Hepatocyte (in vitro differentiated cells): ENCODE measurements around the gene C6orf132. TPM values are rescaled to one million over a fixed set of nuclear protein-coding genes. Genes with fewer than 3 reads are reported as not detected.
A peak's percentile ranks its signal among the peaks of the same experiment; 100 is the strongest.

Experiments
- DNase-seq: peaks from one replicate; pipeline ENCODE4 v3.0.0-alpha.2; 2016; ENCODE audit warnings: low spot score
- H2AFZ ChIP-seq: fragments of 200-600 bp; sonication (generic); 2 replicates; pipeline ENCODE4 v1.6.0; 2016; ENCODE audit warnings: antibody characterized with exemption, mild to moderate bottlenecking
- H3K27ac ChIP-seq: fragments of 200-600 bp; sonication (generic); 2 replicates; pipeline ENCODE4 v1.5.1; 2016; ENCODE audit warnings: mild to moderate bottlenecking
- H3K27me3 ChIP-seq: fragments of 200-600 bp; sonication (generic); 2 replicates; pipeline ENCODE4 v1.6.1; 2016
- H3K36me3 ChIP-seq: fragments of 200-600 bp; sonication (generic); replicated peaks from 2 replicates; pipeline ENCODE4 v1.5.1; 2016; ENCODE audit warnings: low read depth; ENCODE audit not compliant: insufficient read depth
- H3K4me1 ChIP-seq: fragments of 200-600 bp; sonication (generic); 2 replicates; pipeline ENCODE4 v1.5.1; 2016; ENCODE audit warnings: mild to moderate bottlenecking, moderate library complexity; ENCODE audit not compliant: insufficient read depth
- H3K4me2 ChIP-seq: fragments of 200-600 bp; sonication (generic); 2 replicates; pipeline ENCODE4 v1.6.0; 2016
- H3K4me3 ChIP-seq: fragments of 200-600 bp; sonication (generic); 2 replicates; pipeline ENCODE4 v1.5.1; 2016; ENCODE audit warnings: mild to moderate bottlenecking
- H3K79me2 ChIP-seq: fragments of 200-600 bp; sonication (generic); 2 replicates; pipeline ENCODE4 v1.6.0; 2017; ENCODE audit warnings: mild to moderate bottlenecking
- H3K9me2 ChIP-seq: fragments of 200-600 bp; sonication (generic); replicated peaks from 2 replicates; pipeline ENCODE4 v1.6.0; 2017; ENCODE audit warnings: mild to moderate bottlenecking; ENCODE audit not compliant: insufficient read depth
- H3K9me3 ChIP-seq: fragments of 200-600 bp; sonication (generic); 2 replicates; pipeline ENCODE4 v1.5.1; 2016; ENCODE audit warnings: low read depth, mild to moderate bottlenecking
- H4K20me1 ChIP-seq: fragments of 200-600 bp; sonication (generic); 2 replicates; pipeline ENCODE4 v1.6.0; 2016; ENCODE audit warnings: mild to moderate bottlenecking; ENCODE audit not compliant: insufficient read depth, poor library complexity, severe bottlenecking
- EZH2 ChIP-seq: fragments of 200-600 bp; sonication (generic); IDR thresholded peaks from 2 replicates; pipeline ENCODE4 v1.6.1; 2016; ENCODE audit warnings: antibody characterized with exemption, mild to moderate bottlenecking, borderline replicate concordance
- EZH2phosphoT487 ChIP-seq: fragments of 200-600 bp; sonication (generic); IDR thresholded peaks from one replicate; pipeline ENCODE4 v1.6.1; 2018; ENCODE audit warnings: antibody characterized with exemption, mild to moderate bottlenecking, low read depth, moderate library complexity; ENCODE audit not compliant: unreplicated experiment, severe bottlenecking
- WGBS: methylation state at CpG from one replicate; pipeline ENCODE4 v1.1.6; 2016; ENCODE audit warnings: low lambda C conversion rate; ENCODE audit errors: missing lambda C conversion rate; 5-methylcytosine and 5-hydroxymethylcytosine counted together
- polyA plus RNA-seq: library from polyadenylated mRNA; unstranded; fragments of >200 nt; fragmentation: Nextera tagmentation; extraction: Ambion mirVana; gene quantifications from 2 replicates; pipeline ENCODE4 v1.2.1, GENCODE V29; 2016
- total RNA-seq: library from RNA; depleted of rRNA; stranded (reverse); fragments of >200 nt; gene quantifications from 2 replicates; pipeline ENCODE4 v1.2.3, GENCODE V29; 2014
- TF ChIP-seq, protein P1 (sequence below): fragments of 200-600 bp; sonication (generic); IDR thresholded peaks from 2 replicates; pipeline ENCODE4 v1.5.1; 2016; ENCODE audit warnings: antibody characterized with exemption, mild to moderate bottlenecking; ENCODE audit not compliant: poor library complexity

The C6orf132 gene
- total and polyA plus RNA-seq, 2 experiments from 2014 or later, result 10.5 to 12.5 TPM

GRCh38 chr6:42168650-42169049, 26.2 kb upstream of the C6orf132 start:
- no peak overlapping the region for H3K4me2 ChIP-seq
- H3K36me3 ChIP-seq, result no peaks in the 10 kb centered on the region
- no peaks in the 10 kb centered on the region for H4K20me1 ChIP-seq
- no peaks in the 10 kb centered on the region for H3K4me1 ChIP-seq
- H3K27ac ChIP-seq, result no peak overlapping the region
- no peaks in the 10 kb centered on the region for H3K79me2 ChIP-seq
- H3K27me3 ChIP-seq, result no peaks in the 10 kb centered on the region
- H3K9me2 ChIP-seq, result no peaks in the 10 kb centered on the region
- no peak overlapping the region for H2AFZ ChIP-seq
- no peaks in the 10 kb centered on the region for H3K9me3 ChIP-seq
- DNase-seq, result no peak
- H3K4me3 ChIP-seq, result no peak overlapping the region
- 93% methylated on average over 6 of the region's 6 CpGs for WGBS
- TF ChIP-seq EZH2phosphoT487, result no peak
- TF ChIP-seq EZH2, result no peak

- no peak for TF ChIP-seq EZH2
- TF ChIP-seq, protein P1, sequence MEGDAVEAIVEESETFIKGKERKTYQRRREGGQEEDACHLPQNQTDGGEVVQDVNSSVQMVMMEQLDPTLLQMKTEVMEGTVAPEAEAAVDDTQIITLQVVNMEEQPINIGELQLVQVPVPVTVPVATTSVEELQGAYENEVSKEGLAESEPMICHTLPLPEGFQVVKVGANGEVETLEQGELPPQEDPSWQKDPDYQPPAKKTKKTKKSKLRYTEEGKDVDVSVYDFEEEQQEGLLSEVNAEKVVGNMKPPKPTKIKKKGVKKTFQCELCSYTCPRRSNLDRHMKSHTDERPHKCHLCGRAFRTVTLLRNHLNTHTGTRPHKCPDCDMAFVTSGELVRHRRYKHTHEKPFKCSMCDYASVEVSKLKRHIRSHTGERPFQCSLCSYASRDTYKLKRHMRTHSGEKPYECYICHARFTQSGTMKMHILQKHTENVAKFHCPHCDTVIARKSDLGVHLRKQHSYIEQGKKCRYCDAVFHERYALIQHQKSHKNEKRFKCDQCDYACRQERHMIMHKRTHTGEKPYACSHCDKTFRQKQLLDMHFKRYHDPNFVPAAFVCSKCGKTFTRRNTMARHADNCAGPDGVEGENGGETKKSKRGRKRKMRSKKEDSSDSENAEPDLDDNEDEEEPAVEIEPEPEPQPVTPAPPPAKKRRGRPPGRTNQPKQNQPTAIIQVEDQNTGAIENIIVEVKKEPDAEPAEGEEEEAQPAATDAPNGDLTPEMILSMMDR, result peak; percentile 92
- Histone ChIP-seq H3K79me2 (no peaks in the 10 kb centered on the region), H2AFZ (peak overlapping the region; percentile 39), H3K4me1 (no peaks in the 10 kb centered on the region), H3K4me3 (no peak overlapping the region), H3K9me2 (no peaks in the 10 kb centered on the region), H3K27ac (no peak overlapping the region), H3K27me3 (no peaks in the 10 kb centered on the region), H3K36me3 (no peaks in the 10 kb centered on the region), H4K20me1 (no peaks in the 10 kb centered on the region), H3K9me3 (no peaks in the 10 kb centered on the region), H3K4me2 (no peak overlapping the region)
- WGBS, result 13% methylated on average over 8 of the region's 8 CpGs
- DNase-seq, result peak; percentile 85
Measured at GRCh38 chr6:42166444-42167141, 24.2 kb upstream of the C6orf132 start.

GRCh38 chr6:42165016-42165415, 22.6 kb upstream of the C6orf132 start:
- Histone ChIP-seq H3K36me3 (no peaks in the 10 kb centered on the region), H3K4me3 (no peak overlapping the region), H3K9me3 (no peaks in the 10 kb centered on the region), H2AFZ (no peak overlapping the region), H3K4me2 (no peak overlapping the region), H4K20me1 (no peaks in the 10 kb centered on the region), H3K27ac (no peak overlapping the region), H3K27me3 (no peaks in the 10 kb centered on the region), H3K4me1 (no peaks in the 10 kb centered on the region), H3K79me2 (no peaks in the 10 kb centered on the region), H3K9me2 (no peaks in the 10 kb centered on the region)
- 82% methylated on average over 9 of the region's 9 CpGs for WGBS
- no peak for DNase-seq
- TF ChIP-seq, protein P1, result no peak

GRCh38 chr6:42163981-42164380, 21.6 kb upstream of the C6orf132 start:
- no peak overlapping the region for H2AFZ ChIP-seq
- H3K79me2 ChIP-seq, result no peaks in the 10 kb centered on the region
- H3K36me3 ChIP-seq, result no peaks in the 10 kb centered on the region
- H3K4me2 ChIP-seq, result no peak overlapping the region
- H3K9me3 ChIP-seq, result no peaks in the 10 kb centered on the region
- no peaks in the 10 kb centered on the region for H4K20me1 ChIP-seq
- no peaks in the 10 kb centered on the region for H3K9me2 ChIP-seq
- WGBS, result 75% methylated on average over 1 of the region's 1 CpG
- no peak for DNase-seq
- no peaks in the 10 kb centered on the region for H3K4me1 ChIP-seq
- TF ChIP-seq EZH2phosphoT487, result no peak
- TF ChIP-seq EZH2, result no peak
- TF ChIP-seq, protein P1, result no peak
- no peaks in the 10 kb centered on the region for H3K27me3 ChIP-seq
- no peak overlapping the region for H3K27ac ChIP-seq
- no peak overlapping the region for H3K4me3 ChIP-seq
